ENCODE data around the gene PCDHA10.

The PCDHA10 gene

GRCh38 chr5:140882591-140882899, 26.8 kb downstream of the PCDHA10 start:
- no peak for DNase-seq (ENCODE audit: low read depth in 2 of 2)

- no peak for DNase-seq (ENCODE audit: low read depth in 2 of 2)
Observed at GRCh38 chr5:140883373-140883772, 27.7 kb downstream of the PCDHA10 start.

- no peak for DNase-seq (ENCODE audit: low read depth in 2 of 2)
Observed at GRCh38 chr5:140883927-140884697, 28.4 kb downstream of the PCDHA10 start.

- DNase-seq (ENCODE audit: low read depth in 2 of 2): no peak
Observed at GRCh38 chr5:140916325-140916724, 60.6 kb downstream of the PCDHA10 start.
